ENCODE measurements around the gene RYR2. TPM values are rescaled to one million over a fixed set of nuclear protein-coding genes. Genes with fewer than 3 reads are reported as not detected.

The RYR2 gene
- total RNA-seq, 3 donors from 2014 or later = 0.16 to 0.59 (median 0.33) TPM

DNA sequence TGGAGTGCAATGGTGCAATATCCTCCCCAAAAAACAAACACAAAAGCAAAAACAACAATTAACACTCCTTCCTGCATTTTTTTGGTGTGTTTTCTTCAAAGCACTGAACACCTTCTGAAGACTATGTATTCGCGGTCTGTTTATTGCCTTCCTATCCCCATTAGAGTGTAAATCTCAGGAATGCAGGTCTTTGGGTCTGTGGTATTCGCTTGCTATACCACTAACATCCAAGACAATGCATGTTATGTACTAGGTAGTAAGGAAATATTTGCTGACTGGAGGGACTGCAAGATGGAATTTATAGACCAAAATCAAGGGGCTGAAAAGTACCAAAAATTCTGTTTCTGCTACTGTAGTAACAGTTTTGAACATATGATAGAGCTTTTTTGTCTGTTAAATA lies 299.4 kb downstream of the RYR2 start:
- Histone ChIP-seq H3K4me1 (no peaks in the 10 kb centered on the region), H3K27ac (no peak overlapping the region), H3K9me3 (no peaks in the 10 kb centered on the region), H3K4me3 (no peak overlapping the region), H3K27me3 (no peaks in the 10 kb centered on the region), H3K36me3 (no peaks in the 10 kb centered on the region)
- intact Hi-C loops (cut with DNase I; ENCODE audit: low total_unique reads) = no loop called here
- TF ChIP-seq POLR2A (IDR thresholded peaks at IDR 0.05) = no peak
- TF ChIP-seq, protein P1, sequence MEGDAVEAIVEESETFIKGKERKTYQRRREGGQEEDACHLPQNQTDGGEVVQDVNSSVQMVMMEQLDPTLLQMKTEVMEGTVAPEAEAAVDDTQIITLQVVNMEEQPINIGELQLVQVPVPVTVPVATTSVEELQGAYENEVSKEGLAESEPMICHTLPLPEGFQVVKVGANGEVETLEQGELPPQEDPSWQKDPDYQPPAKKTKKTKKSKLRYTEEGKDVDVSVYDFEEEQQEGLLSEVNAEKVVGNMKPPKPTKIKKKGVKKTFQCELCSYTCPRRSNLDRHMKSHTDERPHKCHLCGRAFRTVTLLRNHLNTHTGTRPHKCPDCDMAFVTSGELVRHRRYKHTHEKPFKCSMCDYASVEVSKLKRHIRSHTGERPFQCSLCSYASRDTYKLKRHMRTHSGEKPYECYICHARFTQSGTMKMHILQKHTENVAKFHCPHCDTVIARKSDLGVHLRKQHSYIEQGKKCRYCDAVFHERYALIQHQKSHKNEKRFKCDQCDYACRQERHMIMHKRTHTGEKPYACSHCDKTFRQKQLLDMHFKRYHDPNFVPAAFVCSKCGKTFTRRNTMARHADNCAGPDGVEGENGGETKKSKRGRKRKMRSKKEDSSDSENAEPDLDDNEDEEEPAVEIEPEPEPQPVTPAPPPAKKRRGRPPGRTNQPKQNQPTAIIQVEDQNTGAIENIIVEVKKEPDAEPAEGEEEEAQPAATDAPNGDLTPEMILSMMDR (IDR thresholded peaks at IDR 0.05) = no peak
- no peak for TF ChIP-seq POLR2AphosphoS5 (IDR thresholded peaks at IDR 0.05)
- DNase-seq (ENCODE audit: low spot score in 2 of 2) = no peak

DNA sequence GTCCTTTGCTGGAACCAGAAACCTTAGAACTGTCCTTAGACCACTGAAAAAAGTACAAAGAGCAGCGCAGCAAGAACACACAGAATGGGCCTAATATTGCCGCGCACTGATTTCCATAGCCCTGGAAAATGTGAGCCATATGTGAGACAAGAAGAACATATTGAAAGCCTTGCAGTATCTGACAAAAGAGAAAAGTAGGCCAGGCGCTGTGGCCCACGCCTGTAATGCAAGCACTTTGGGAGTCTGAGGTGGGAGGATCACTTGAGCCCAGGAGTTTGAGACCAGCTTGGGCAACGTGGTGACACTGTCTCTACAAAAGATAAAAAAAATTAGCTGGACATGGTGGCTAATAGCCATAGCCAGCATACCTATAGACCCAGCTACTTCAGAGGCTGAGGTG lies 300.7 kb downstream of the RYR2 start:
- TF ChIP-seq, protein P1 (IDR thresholded peaks at IDR 0.05) = no peak
- TF ChIP-seq POLR2AphosphoS5 (IDR thresholded peaks at IDR 0.05) (no peak), POLR2A (IDR thresholded peaks at IDR 0.05) (no peak)

DNA sequence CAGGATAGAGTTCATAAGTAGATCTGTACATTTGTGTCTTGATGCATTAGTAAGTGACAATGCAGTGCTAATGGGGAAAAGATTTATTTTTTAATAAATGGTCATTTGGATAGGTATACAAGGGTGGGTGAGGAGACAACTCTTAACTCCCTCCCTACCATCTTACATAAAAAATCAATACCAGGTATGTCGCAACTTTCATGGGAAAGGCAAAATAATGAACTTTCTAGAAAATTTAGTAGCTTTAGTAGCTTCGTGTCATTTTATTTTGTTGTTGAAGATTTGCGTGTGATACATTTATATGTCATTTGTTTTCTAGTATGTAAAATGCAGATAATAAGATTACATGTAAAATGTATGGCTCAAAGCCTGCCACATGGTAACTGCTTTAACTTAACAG lies 310.8 kb downstream of the RYR2 start:
- Histone ChIP-seq H3K36me3 (no peaks in the 10 kb centered on the region), H3K9me3 (no peaks in the 10 kb centered on the region), H3K4me1 (no peaks in the 10 kb centered on the region), H3K4me3 (no peak overlapping the region), H3K27me3 (no peaks in the 10 kb centered on the region), H3K27ac (no peak overlapping the region)
- no peak for TF ChIP-seq POLR2AphosphoS5 (IDR thresholded peaks at IDR 0.05)
- TF ChIP-seq POLR2A (IDR thresholded peaks at IDR 0.05) = no peak
- TF ChIP-seq, protein P1 (IDR thresholded peaks at IDR 0.05) = no peak
- intact Hi-C loops (cut with DNase I; ENCODE audit: low total_unique reads) = no loop called here
- no peak for DNase-seq (ENCODE audit: low spot score in 2 of 2)

More for the DNA sequence above, 300.7 kb downstream of the RYR2 start:
- Histone ChIP-seq H3K27ac (no peak overlapping the region), H3K27me3 (no peaks in the 10 kb centered on the region), H3K36me3 (no peaks in the 10 kb centered on the region), H3K9me3 (no peaks in the 10 kb centered on the region), H3K4me1 (no peaks in the 10 kb centered on the region), H3K4me3 (no peak overlapping the region)
- intact Hi-C loops (cut with DNase I; ENCODE audit: low total_unique reads) = no loop called here
- no peak for DNase-seq (ENCODE audit: low spot score in 2 of 2)

DNA sequence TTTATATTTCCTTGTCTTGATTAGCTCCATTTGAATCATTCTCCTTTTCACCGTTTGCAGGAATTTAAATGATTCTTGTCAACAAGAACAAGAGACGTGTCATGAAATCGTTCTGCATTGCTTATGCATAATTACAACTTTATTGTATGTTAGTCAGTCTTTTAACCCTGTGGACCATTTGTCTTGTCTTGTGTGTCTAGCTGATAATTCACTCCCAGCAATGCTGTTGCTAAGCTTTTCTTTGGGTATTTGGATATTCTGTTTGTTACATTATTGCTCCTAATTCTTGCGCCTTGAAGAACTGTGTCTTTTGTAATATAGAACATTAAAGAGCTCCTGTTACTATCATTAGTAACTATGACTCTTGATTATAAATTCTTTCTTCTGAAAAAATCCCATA lies 311.9 kb downstream of the RYR2 start:
- no peaks in the 10 kb centered on the region for H3K9me3 ChIP-seq
- no peak overlapping the region for H3K27ac ChIP-seq
- no peaks in the 10 kb centered on the region for H3K4me1 ChIP-seq
- H3K27me3 ChIP-seq = no peaks in the 10 kb centered on the region
- H3K4me3 ChIP-seq = no peak overlapping the region
- intact Hi-C loops (cut with DNase I; ENCODE audit: low total_unique reads) = no loop called here
- no peaks in the 10 kb centered on the region for H3K36me3 ChIP-seq
- DNase-seq (ENCODE audit: low spot score in 2 of 2) = no peak
- TF ChIP-seq, protein P1 (IDR thresholded peaks at IDR 0.05) = no peak
- TF ChIP-seq POLR2A (IDR thresholded peaks at IDR 0.05) = no peak
- no peak for TF ChIP-seq POLR2AphosphoS5 (IDR thresholded peaks at IDR 0.05)

DNA sequence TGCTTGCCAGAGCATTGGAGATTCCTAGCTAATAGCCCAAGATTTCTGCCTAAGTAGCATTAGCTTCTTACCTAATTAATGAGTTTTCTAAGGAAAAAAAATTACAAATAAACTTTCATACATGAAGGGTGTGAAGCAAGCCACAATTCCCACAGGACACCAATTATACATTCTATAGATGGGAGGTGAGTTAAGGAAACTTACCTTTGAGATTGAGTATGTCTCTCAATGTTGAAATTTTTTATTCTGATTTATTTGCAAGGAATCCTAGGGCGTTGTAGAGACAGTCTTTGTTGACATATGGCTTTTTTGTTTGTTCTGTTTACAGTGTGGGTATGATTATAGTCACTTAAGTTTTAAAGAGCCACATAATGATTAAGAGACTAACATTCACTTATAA lies 313.0 kb downstream of the RYR2 start:
- no peaks in the 10 kb centered on the region for H3K9me3 ChIP-seq
- TF ChIP-seq, protein P1 (IDR thresholded peaks at IDR 0.05) = no peak
- no peak for TF ChIP-seq POLR2AphosphoS5 (IDR thresholded peaks at IDR 0.05)
- no peak for TF ChIP-seq POLR2A (IDR thresholded peaks at IDR 0.05)

More for the DNA sequence above, 313.0 kb downstream of the RYR2 start:
- H3K4me1 ChIP-seq = no peaks in the 10 kb centered on the region
- H3K27me3 ChIP-seq = no peaks in the 10 kb centered on the region
- H3K36me3 ChIP-seq = no peaks in the 10 kb centered on the region
- no peak overlapping the region for H3K4me3 ChIP-seq
- intact Hi-C loops (cut with DNase I; ENCODE audit: low total_unique reads) = no loop called here
- H3K27ac ChIP-seq = no peak overlapping the region
- no peak for DNase-seq (ENCODE audit: low spot score in 2 of 2)

Measured in breast epithelium (tissue), 4 donors.